VCaP (cell line): ENCODE data around the gene CDH4.
"Not testable (repeated sequence)": the region's sequence is repeated elsewhere in the genome, so short reads cannot be mapped to it uniquely, and the experiment has no call there.

Source experiments
- H3K27ac ChIP-seq: fragments of 450-650 bp; 2 replicates; pipeline ENCODE4 v1.5.1; 2017
- CTCF ChIP-seq: fragments of 450-650 bp; conservative IDR thresholded peaks from 2 replicates; pipeline ENCODE4 v1.5.1; 2017; ENCODE audit warnings: mild to moderate bottlenecking, moderate library complexity

The CDH4 gene

GRCh38 chr20:61420056-61420455, 168.0 kb downstream of the CDH4 start:
- TF ChIP-seq CTCF: no peak
- H3K27ac ChIP-seq: no peak overlapping the region

GRCh38 chr20:61420781-61421180, 168.7 kb downstream of the CDH4 start:
- no peak for TF ChIP-seq CTCF
- H3K27ac ChIP-seq: no peak overlapping the region

GRCh38 chr20:61422636-61423425, 170.8 kb downstream of the CDH4 start:
- no peak for TF ChIP-seq CTCF
- no peak overlapping the region for H3K27ac ChIP-seq

GRCh38 chr20:61424011-61424627, 172.1 kb downstream of the CDH4 start:
- H3K27ac ChIP-seq: no peak overlapping the region
- no peak for TF ChIP-seq CTCF

GRCh38 chr20:61424628-61425420, 172.8 kb downstream of the CDH4 start:
- no peak for TF ChIP-seq CTCF
- H3K27ac ChIP-seq: no peak overlapping the region

- H3K27ac ChIP-seq: not testable (repeated sequence)
Measured at GRCh38 chr20:61425541-61425991, 173.5 kb downstream of the CDH4 start.

GRCh38 chr20:61426352-61426751, 174.3 kb downstream of the CDH4 start:
- TF ChIP-seq CTCF: no peak
- no peak overlapping the region for H3K27ac ChIP-seq
